GM21619 (cell line): ENCODE results near the gene GBF1.
A peak's percentile ranks its signal among the peaks of the same experiment; 100 is the strongest.
"Not testable (repeated sequence)": the region's sequence is repeated elsewhere in the genome, so short reads cannot be mapped to it uniquely, and the experiment has no call there.

Experiments used
- ATAC-seq: cut with Tn5 transposase; IDR thresholded peaks from one replicate; pipeline ENCODE4 v1.9.1; 2021; ENCODE audit not compliant: unreplicated experiment

GBF1 gene

GRCh38 chr10:102230861-102231356 is 14.4 kb upstream of the GBF1 start:
- no peak for ATAC-seq

- ATAC-seq, result no peak
These were observed 13.7 kb upstream of the GBF1 start for GRCh38 chr10:102231357-102232318.

GRCh38 chr10:102233997-102234396 is 11.3 kb upstream of the GBF1 start:
- no peak for ATAC-seq

GRCh38 chr10:102234888-102235597 is 10.3 kb upstream of the GBF1 start:
- no peak for ATAC-seq

- ATAC-seq, result no peak
These were observed 9.8 kb upstream of the GBF1 start for GRCh38 chr10:102235598-102235920.

- no peak for ATAC-seq
These were observed 9.3 kb upstream of the GBF1 start for GRCh38 chr10:102236006-102236405.

GRCh38 chr10:102237711-102238252 is 7.5 kb upstream of the GBF1 start:
- ATAC-seq, result no peak

GRCh38 chr10:102240467-102241031 is 4.8 kb upstream of the GBF1 start:
- no peak for ATAC-seq

- no peak for ATAC-seq
These were observed 4.3 kb upstream of the GBF1 start for GRCh38 chr10:102241032-102241443.

- ATAC-seq, result peak; percentile 36
These were observed 3.8 kb upstream of the GBF1 start, which contains the start of gene PITX3 for GRCh38 chr10:102241444-102242117. TSS of gene PITX3 (minus strand) at chr10:102241512. CDS start at chr10:102232080, 9,432 bp downstream.

- no peak for ATAC-seq
These were observed 3.2 kb upstream of the GBF1 start for GRCh38 chr10:102242118-102242485.

- no peak for ATAC-seq
These were observed 2.0 kb upstream of the GBF1 start for GRCh38 chr10:102243309-102243708.

GRCh38 chr10:102245932-102246251 is 560 bp downstream of the GBF1 start:
- ATAC-seq, result no peak

GRCh38 chr10:102246261-102246660 is 929 bp downstream of the GBF1 start:
- ATAC-seq, result no peak

GRCh38 chr10:102247734-102248133 is 2.4 kb downstream of the GBF1 start:
- ATAC-seq, result no peak

GRCh38 chr10:102252508-102252907 is 7.2 kb downstream of the GBF1 start:
- ATAC-seq, result not testable (repeated sequence)

GRCh38 chr10:102254426-102254825 is 9.1 kb downstream of the GBF1 start:
- ATAC-seq, result no peak

- ATAC-seq, result no peak
These were observed 10.1 kb downstream of the GBF1 start for GRCh38 chr10:102255404-102255803.

GRCh38 chr10:102261196-102261595 is 15.9 kb downstream of the GBF1 start:
- no peak for ATAC-seq

- no peak for ATAC-seq
These were observed 16.5 kb downstream of the GBF1 start for GRCh38 chr10:102261842-102262241.
